Suppressor macrophage treated with lipopolysaccharide for 1 hour (primary cell): ENCODE results near the gene GNG4.
"Not testable (repeated sequence)": the region's sequence is repeated elsewhere in the genome, so short reads cannot be mapped to it uniquely, and the experiment has no call there.

Experiments
- DNase-seq, 3 donors: peaks; one replicate each; pipeline ENCODE4 v3.0.0-alpha.2; 2020 to 2022

The GNG4 gene

DNA sequence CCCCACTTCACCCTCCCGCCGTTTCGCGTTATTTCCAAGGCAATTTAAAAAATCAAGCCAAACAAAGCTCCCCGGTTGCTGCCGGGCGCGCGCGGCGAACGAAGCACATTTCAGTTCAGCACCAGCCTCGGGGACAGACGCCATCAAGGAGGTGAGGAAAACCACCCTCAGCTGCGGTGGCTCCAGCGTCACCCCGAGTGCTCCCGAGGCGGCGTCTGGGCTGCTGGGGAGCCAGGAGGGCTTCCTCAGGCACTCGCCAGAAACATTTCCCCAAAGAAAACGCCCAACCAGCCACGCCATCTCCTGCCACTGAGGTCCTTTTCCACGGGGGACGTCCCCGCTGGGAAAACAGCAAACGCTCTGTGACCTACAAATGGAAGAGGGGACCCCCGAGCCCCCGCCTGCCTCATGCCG is 623 bp downstream of the GNG4 start:
- peak; percentile 65 to 80 (median 72) for DNase-seq

DNA sequence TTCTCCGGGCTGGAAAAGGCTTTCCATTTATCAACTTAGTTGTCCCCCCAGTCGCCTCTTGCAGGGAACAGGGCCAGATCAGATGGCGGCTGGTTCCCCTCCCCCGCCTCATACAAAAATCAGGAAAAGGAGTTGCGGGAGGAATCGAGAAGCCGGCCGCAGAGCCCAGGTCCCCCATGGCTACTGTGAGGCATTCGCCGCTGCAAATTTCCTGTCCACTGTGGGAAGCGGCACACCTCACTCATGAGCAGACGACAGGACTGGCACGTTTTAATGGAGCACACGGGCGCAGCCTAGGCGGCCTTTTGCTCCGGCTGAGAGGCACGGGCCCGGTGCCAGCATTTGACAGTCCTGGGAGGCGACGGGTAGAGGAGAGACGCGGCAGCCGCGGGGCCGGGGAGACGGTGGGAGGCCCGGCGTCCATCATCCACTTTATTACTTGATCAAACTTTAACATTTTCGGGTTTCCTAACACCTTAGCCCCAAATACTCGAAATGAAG is 1.1 kb downstream of the GNG4 start:
- no peak for DNase-seq

GRCh38 chr1:235647537-235647936 is 2.0 kb downstream of the GNG4 start:
- DNase-seq, result not testable (repeated sequence)

DNA sequence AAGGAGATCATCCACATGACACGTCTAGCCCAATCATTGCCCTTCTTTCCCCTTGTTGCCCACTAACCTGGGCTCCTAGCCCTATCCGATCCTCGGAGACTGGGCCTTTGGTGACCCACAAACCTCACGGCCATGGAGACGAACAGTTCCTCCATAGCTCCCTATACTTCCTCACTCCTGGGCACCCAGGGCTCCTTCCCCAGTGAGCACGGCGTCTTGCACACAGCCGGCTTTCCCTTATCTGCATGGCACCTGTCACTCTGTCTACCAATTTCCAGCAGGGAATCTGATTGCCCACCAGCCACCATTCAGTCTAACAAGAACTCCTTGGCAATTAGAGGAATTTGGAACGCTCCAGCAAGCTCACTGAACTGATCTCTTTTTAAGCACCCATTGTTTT is 3.1 kb downstream of the GNG4 start:
- DNase-seq, result no peak

DNA sequence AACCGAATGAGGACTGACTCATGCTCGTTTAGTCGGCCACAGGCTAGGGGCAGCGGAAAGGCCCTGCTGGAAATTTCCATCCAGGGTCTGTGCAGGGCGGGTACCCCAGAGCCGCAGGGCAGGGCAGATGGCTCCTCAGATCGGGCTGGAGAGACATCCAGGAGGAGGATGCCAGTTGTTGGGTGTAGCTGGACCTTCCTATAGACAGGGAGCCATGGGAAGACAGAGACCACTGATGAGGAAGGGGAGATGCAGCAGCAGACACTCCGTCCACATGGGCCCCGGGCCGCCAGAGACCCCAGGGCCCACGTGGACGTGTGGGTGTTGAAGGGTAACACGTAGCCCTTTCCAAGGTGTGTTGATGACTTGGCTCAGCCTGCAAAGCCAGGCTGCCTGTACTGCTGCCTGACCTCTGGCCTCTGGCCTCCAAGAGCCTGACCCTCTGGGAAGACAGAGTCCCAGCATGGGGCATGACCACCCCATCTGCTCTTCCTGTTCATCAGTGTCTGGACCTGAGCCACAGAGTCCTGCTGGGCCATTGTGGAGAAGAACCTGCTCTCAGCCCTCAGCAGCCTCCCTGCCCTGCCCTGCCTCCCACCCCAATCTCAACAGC is 4.8 kb downstream of the GNG4 start:
- peak in 1 of 3 donors; percentile 46 for DNase-seq

GRCh38 chr1:235643837-235644692 is 5.5 kb downstream of the GNG4 start:
- no peak for DNase-seq

DNA sequence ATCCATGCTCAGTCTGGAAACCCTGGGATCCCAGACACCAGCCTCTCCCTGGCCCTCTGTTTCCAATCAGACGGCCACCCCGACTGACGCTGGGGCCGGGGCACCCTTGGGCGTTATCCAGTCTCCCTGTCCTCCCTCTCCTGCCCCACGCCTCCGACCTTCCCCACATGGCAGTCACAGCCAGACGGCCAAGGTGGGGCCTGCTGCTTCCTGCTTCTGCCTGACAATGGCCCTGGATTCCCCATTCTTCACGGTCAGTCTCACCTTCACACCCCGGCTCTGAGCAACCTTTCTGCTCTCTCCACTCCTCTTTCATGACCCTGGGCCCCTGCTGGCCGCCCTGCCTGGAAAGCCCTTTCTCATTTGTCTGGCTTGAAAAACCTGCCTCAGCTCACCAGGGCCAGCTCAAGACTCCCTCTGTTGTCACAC is 6.6 kb downstream of the GNG4 start:
- no peak for DNase-seq

GRCh38 chr1:235642011-235642942 is 7.3 kb downstream of the GNG4 start:
- DNase-seq, result peak; percentile 76 to 89 (median 82)

DNA sequence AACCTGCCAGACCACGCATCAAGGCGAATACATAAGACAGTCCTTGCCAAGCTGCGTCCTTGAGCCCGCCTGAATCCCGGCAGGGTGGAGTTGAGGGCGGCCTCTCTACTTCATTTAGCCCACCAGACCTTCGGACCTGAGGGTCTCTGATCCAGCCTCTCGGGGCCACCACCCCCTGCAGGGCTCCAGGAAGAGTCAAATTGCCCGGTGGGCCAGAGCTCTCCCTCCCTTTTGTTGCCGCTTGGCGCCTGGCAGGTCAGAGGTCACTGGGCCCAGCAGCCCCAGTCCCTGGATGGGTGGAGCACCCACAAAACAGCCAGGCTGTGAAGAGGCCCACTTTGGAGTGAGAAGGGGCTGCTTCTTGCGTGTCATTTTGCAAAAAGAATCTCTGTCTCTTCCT is 9.0 kb downstream of the GNG4 start:
- no peak for DNase-seq

GRCh38 chr1:235639226-235640205 is 10.1 kb downstream of the GNG4 start:
- DNase-seq, result no peak

DNA sequence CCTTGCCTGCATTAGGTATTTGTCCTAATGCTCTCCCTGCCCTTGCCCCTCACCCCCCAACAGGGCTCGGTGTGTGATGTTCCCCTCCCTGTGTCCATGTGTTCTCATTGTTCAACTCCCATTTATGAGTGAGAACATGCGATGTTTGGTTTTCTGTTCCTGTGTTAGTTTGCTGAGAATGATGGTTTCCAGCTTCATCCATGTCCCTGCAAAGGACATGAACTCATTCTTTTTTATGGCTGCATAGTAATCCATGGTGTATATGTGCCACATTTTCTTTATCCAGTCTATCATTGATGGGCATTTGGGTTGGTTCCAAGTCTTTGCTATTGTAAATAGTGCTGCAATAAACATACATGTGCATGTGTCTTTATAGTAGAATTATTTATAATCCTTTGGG is 11.0 kb downstream of the GNG4 start:
- DNase-seq, result not testable (repeated sequence)

- DNase-seq, result no peak
These were observed 11.6 kb downstream of the GNG4 start for GRCh38 chr1:235637756-235638534.

- no peak for DNase-seq
These were observed 13.5 kb downstream of the GNG4 start for GRCh38 chr1:235635938-235636662.

GRCh38 chr1:235632506-235633401 is 16.8 kb downstream of the GNG4 start:
- DNase-seq, result peak; percentile 62 to 81 (median 63)

DNA sequence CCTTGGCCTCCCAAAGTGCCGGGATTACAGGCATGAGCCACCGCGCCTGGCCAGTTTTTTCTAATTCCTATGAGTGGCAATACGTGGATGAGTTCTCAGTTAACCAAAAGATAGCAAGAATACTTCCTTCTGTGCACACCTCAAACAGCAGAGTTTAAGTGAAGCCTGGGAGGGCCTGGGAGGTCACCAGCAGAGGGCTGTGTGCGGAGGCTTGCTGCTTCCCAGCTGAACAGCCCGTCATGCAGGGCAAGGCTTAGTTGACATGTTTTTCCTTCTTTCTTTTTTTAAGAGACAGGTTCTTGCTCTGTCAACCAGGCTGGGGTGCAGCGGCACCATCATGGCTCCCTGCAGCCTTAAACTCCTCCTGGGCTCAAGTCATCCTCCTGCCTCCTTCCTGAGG is 17.8 kb downstream of the GNG4 start:
- no peak for DNase-seq

DNA sequence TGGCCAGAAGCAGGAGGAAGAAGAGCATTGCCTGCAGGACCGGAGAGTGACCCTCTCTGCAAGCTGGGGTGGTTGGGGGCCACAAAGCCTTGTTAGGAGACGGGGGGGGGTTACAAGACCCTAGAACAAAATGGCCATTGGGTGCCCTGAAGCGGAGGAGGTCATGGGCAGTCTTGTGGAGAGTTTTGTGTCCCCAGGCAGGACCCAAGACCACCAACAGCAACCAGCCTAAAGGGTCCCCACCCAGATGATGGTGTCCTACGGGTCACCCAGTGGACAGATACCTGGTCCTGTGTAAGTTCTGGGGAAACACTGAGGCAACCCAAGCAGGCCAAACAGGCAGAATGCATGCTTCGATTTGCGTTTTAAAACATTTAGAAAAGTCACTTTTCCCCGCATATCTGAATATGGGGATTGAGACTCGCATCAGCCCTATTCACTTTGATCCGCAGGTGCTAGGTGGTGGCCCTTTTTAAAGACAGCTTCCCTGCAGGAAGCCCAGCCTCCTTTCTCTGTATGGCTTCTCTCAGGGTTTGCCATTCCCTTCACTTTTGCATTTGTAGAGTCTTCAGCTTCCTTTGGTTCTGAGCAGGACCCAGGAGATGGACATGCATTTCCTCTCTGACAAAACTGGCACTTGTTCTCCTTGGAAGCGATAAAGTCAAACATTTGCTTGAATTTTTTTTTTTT is 21.1 kb downstream of the GNG4 start:
- no peak for DNase-seq

DNA sequence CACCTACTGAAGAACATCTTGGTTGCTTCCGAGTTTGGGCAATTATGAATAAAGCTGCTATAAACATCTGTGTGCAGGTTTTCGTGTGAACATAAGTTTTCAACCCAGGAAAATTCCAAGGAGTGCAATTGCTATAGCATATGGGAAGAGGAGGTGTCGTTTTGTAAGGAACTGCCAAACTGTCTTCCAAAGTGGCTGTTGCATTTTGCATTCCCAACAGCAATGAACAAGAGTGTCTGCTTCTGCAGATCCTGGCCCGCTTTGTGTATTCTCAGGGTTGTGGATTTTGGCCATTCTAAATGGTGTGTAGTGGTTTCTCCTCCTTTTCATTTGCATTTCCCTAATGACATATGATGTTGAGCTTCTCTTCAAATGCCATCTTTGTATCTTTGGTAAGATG is 23.8 kb downstream of the GNG4 start:
- DNase-seq, result no peak

DNA sequence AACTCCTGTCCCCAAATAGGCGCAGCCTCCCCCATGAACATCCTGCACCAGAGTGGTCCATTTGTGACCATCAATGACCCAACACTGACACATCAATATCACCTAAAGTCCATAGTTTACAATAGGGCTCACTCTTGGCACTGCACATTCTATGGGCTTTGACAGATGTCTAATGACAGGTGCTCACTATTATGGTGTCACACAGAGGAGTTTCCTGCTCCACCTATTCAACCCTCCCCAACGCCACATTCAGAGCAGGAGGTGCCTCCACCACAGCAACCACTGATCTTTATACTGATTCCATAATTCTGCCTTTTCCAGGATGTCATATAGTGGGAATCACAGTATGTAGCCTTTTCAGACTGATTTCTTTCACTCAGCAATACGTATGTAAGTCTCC is 24.2 kb downstream of the GNG4 start:
- no peak for DNase-seq
